ENCODE results near the gene NRG4.

Gene NRG4

GRCh38 chr15:75955720-75956119 lies 56.5 kb downstream of the NRG4 start:
- 82 to 88% methylated on average over 1 of the region's 1 CpG for WGBS, 2 experiments
- H3K36me3 ChIP-seq (ENCODE audit: control insufficient read depth, insufficient read depth, low read length), result no peaks in the 10 kb centered on the region
- H3K4me1 ChIP-seq (ENCODE audit: control insufficient read depth, insufficient read depth, low read length), result no peaks in the 10 kb centered on the region
- H3K27ac ChIP-seq (ENCODE audit: insufficient read depth, low read depth, low read length, poor library complexity, severe bottlenecking), result no peak overlapping the region
- H3K9me3 ChIP-seq (ENCODE audit: control insufficient read depth, low read length), result no peaks in the 10 kb centered on the region
- H3K4me3 ChIP-seq (ENCODE audit: insufficient read depth, low read depth, low read length), result no peak overlapping the region
- no peaks in the 10 kb centered on the region for H3K27me3 ChIP-seq (ENCODE audit: control insufficient read depth, insufficient read depth, low read length, poor library complexity, severe bottlenecking)

GRCh38 chr15:75952525-75952924 lies 59.7 kb downstream of the NRG4 start:
- no peaks in the 10 kb centered on the region for H3K4me1 ChIP-seq (ENCODE audit: control insufficient read depth, insufficient read depth, low read length)
- H3K27ac ChIP-seq (ENCODE audit: insufficient read depth, low read depth, low read length, poor library complexity, severe bottlenecking), result no peak overlapping the region
- H3K36me3 ChIP-seq (ENCODE audit: control insufficient read depth, insufficient read depth, low read length), result no peaks in the 10 kb centered on the region
- no peaks in the 10 kb centered on the region for H3K9me3 ChIP-seq (ENCODE audit: control insufficient read depth, low read length)
- H3K4me3 ChIP-seq (ENCODE audit: insufficient read depth, low read depth, low read length), result no peak overlapping the region
- H3K27me3 ChIP-seq (ENCODE audit: control insufficient read depth, insufficient read depth, low read length, poor library complexity, severe bottlenecking), result no peaks in the 10 kb centered on the region
- WGBS, 2 experiments, result 80 to 91% methylated on average over 3 to 4 of the region's 4 CpGs

GRCh38 chr15:75948761-75949296 lies 63.4 kb downstream of the NRG4 start:
- no peak overlapping the region for H3K27ac ChIP-seq (ENCODE audit: insufficient read depth, low read depth, low read length, poor library complexity, severe bottlenecking)
- H3K9me3 ChIP-seq (ENCODE audit: control insufficient read depth, low read length), result no peaks in the 10 kb centered on the region
- no peak overlapping the region for H3K4me3 ChIP-seq (ENCODE audit: insufficient read depth, low read depth, low read length)
- no peaks in the 10 kb centered on the region for H3K36me3 ChIP-seq (ENCODE audit: control insufficient read depth, insufficient read depth, low read length)
- H3K27me3 ChIP-seq (ENCODE audit: control insufficient read depth, insufficient read depth, low read length, poor library complexity, severe bottlenecking), result no peaks in the 10 kb centered on the region
- 75 to 84% methylated on average over 8 of the region's 8 CpGs for WGBS, 2 experiments
- H3K4me1 ChIP-seq (ENCODE audit: control insufficient read depth, insufficient read depth, low read length), result no peaks in the 10 kb centered on the region

GRCh38 chr15:75947092-75947491 lies 65.1 kb downstream of the NRG4 start:
- H3K36me3 ChIP-seq (ENCODE audit: control insufficient read depth, insufficient read depth, low read length), result no peaks in the 10 kb centered on the region
- H3K27ac ChIP-seq (ENCODE audit: insufficient read depth, low read depth, low read length, poor library complexity, severe bottlenecking), result no peak overlapping the region
- no peaks in the 10 kb centered on the region for H3K9me3 ChIP-seq (ENCODE audit: control insufficient read depth, low read length)
- 89 to 90% methylated on average over 1 of the region's 1 CpG for WGBS, 2 experiments
- H3K27me3 ChIP-seq (ENCODE audit: control insufficient read depth, insufficient read depth, low read length, poor library complexity, severe bottlenecking), result no peaks in the 10 kb centered on the region
- no peak overlapping the region for H3K4me3 ChIP-seq (ENCODE audit: insufficient read depth, low read depth, low read length)
- no peaks in the 10 kb centered on the region for H3K4me1 ChIP-seq (ENCODE audit: control insufficient read depth, insufficient read depth, low read length)

- Histone ChIP-seq H3K9me3 (ENCODE audit: control insufficient read depth, low read length) (no peaks in the 10 kb centered on the region), H3K4me3 (ENCODE audit: insufficient read depth, low read depth, low read length) (no peak overlapping the region), H3K36me3 (ENCODE audit: control insufficient read depth, insufficient read depth, low read length) (no peaks in the 10 kb centered on the region), H3K27ac (ENCODE audit: insufficient read depth, low read depth, low read length, poor library complexity, severe bottlenecking) (no peak overlapping the region), H3K4me1 (ENCODE audit: control insufficient read depth, insufficient read depth, low read length) (no peaks in the 10 kb centered on the region), H3K27me3 (ENCODE audit: control insufficient read depth, insufficient read depth, low read length, poor library complexity, severe bottlenecking) (no peaks in the 10 kb centered on the region)
- 93 to 94% methylated on average over 4 of the region's 4 CpGs for WGBS, 2 experiments
Observed at GRCh38 chr15:75945953-75946352, 66.3 kb downstream of the NRG4 start.

- H3K4me1 ChIP-seq (ENCODE audit: control insufficient read depth, insufficient read depth, low read length), result no peaks in the 10 kb centered on the region
- no peaks in the 10 kb centered on the region for H3K9me3 ChIP-seq (ENCODE audit: control insufficient read depth, low read length)
- no peak overlapping the region for H3K27ac ChIP-seq (ENCODE audit: insufficient read depth, low read depth, low read length, poor library complexity, severe bottlenecking)
- peaks cover 6% of the 10 kb centered on the region for H3K36me3 ChIP-seq (ENCODE audit: control insufficient read depth, insufficient read depth, low read length)
- no peak overlapping the region for H3K4me3 ChIP-seq (ENCODE audit: insufficient read depth, low read depth, low read length)
- 62% methylated on average over 1 of the region's 1 CpG; no CpG with 5 or more reads in 1 of the 2 experiments for WGBS, 2 experiments
- H3K27me3 ChIP-seq (ENCODE audit: control insufficient read depth, insufficient read depth, low read length, poor library complexity, severe bottlenecking), result no peaks in the 10 kb centered on the region
Observed at GRCh38 chr15:75943713-75944215, 68.5 kb downstream of the NRG4 start.

- Histone ChIP-seq H3K36me3 (ENCODE audit: control insufficient read depth, insufficient read depth, low read length) (peaks cover 6% of the 10 kb centered on the region), H3K9me3 (ENCODE audit: control insufficient read depth, low read length) (no peaks in the 10 kb centered on the region), H3K4me3 (ENCODE audit: insufficient read depth, low read depth, low read length) (no peak overlapping the region), H3K4me1 (ENCODE audit: control insufficient read depth, insufficient read depth, low read length) (no peaks in the 10 kb centered on the region), H3K27me3 (ENCODE audit: control insufficient read depth, insufficient read depth, low read length, poor library complexity, severe bottlenecking) (no peaks in the 10 kb centered on the region), H3K27ac (ENCODE audit: insufficient read depth, low read depth, low read length, poor library complexity, severe bottlenecking) (no peak overlapping the region)
- 87 to 95% methylated on average over 5 of the region's 5 CpGs for WGBS, 2 experiments
Observed at GRCh38 chr15:75943246-75943645, 69.0 kb downstream of the NRG4 start.

GRCh38 chr15:75942464-75942863 lies 69.8 kb downstream of the NRG4 start:
- no peaks in the 10 kb centered on the region for H3K4me1 ChIP-seq (ENCODE audit: control insufficient read depth, insufficient read depth, low read length)
- 85 to 92% methylated on average over 3 of the region's 3 CpGs for WGBS, 2 experiments
- no peak overlapping the region for H3K27ac ChIP-seq (ENCODE audit: insufficient read depth, low read depth, low read length, poor library complexity, severe bottlenecking)
- H3K4me3 ChIP-seq (ENCODE audit: insufficient read depth, low read depth, low read length), result no peak overlapping the region
- H3K27me3 ChIP-seq (ENCODE audit: control insufficient read depth, insufficient read depth, low read length, poor library complexity, severe bottlenecking), result no peaks in the 10 kb centered on the region
- no peaks in the 10 kb centered on the region for H3K9me3 ChIP-seq (ENCODE audit: control insufficient read depth, low read length)
- peaks cover 10% of the 10 kb centered on the region for H3K36me3 ChIP-seq (ENCODE audit: control insufficient read depth, insufficient read depth, low read length)

- no peak overlapping the region for H3K4me3 ChIP-seq (ENCODE audit: insufficient read depth, low read depth, low read length)
- H3K27ac ChIP-seq (ENCODE audit: insufficient read depth, low read depth, low read length, poor library complexity, severe bottlenecking), result no peak overlapping the region
- no peaks in the 10 kb centered on the region for H3K27me3 ChIP-seq (ENCODE audit: control insufficient read depth, insufficient read depth, low read length, poor library complexity, severe bottlenecking)
- H3K36me3 ChIP-seq (ENCODE audit: control insufficient read depth, insufficient read depth, low read length), result peaks cover 10% of the 10 kb centered on the region
- no peaks in the 10 kb centered on the region for H3K4me1 ChIP-seq (ENCODE audit: control insufficient read depth, insufficient read depth, low read length)
- no peaks in the 10 kb centered on the region for H3K9me3 ChIP-seq (ENCODE audit: control insufficient read depth, low read length)
- WGBS, 2 experiments, result 85 to 98% methylated on average over 1 to 2 of the region's 2 CpGs
Observed at GRCh38 chr15:75930866-75931265, 81.4 kb downstream of the NRG4 start.

- no peaks in the 10 kb centered on the region for H3K27me3 ChIP-seq (ENCODE audit: control insufficient read depth, insufficient read depth, low read length, poor library complexity, severe bottlenecking)
- no peak overlapping the region for H3K27ac ChIP-seq (ENCODE audit: insufficient read depth, low read depth, low read length, poor library complexity, severe bottlenecking)
- H3K4me3 ChIP-seq (ENCODE audit: insufficient read depth, low read depth, low read length), result no peak overlapping the region
- no peaks in the 10 kb centered on the region for H3K9me3 ChIP-seq (ENCODE audit: control insufficient read depth, low read length)
- no peaks in the 10 kb centered on the region for H3K4me1 ChIP-seq (ENCODE audit: control insufficient read depth, insufficient read depth, low read length)
- peaks cover 10% of the 10 kb centered on the region for H3K36me3 ChIP-seq (ENCODE audit: control insufficient read depth, insufficient read depth, low read length)
- 87 to 94% methylated on average over 4 to 5 of the region's 5 CpGs for WGBS, 2 experiments
Observed at GRCh38 chr15:75929799-75930565, 82.2 kb downstream of the NRG4 start.
